Endodermal cell (in vitro differentiated cells): ENCODE data around the gene DDX10. TPM values are rescaled to one million over a fixed set of nuclear protein-coding genes. Genes with fewer than 3 reads are reported as not detected.

Experiments used
- DNase-seq: peaks from one replicate; pipeline ENCODE4 v3.0.0-alpha.2; 2017
- H3K27ac ChIP-seq: 2 replicates; pipeline ENCODE4 v1.5.1; 2013; ENCODE audit warnings: mild to moderate bottlenecking, low read depth, low read length, moderate library complexity
- H3K27me3 ChIP-seq: 2 replicates; pipeline ENCODE4 v1.6.1; 2013; ENCODE audit warnings: mild to moderate bottlenecking, low read length, moderate library complexity; ENCODE audit not compliant: insufficient read depth, control insufficient read depth, poor library complexity, severe bottlenecking
- H3K36me3 ChIP-seq: 2 replicates; pipeline ENCODE4 v1.7.0; 2013; ENCODE audit warnings: mild to moderate bottlenecking, low read length, moderate library complexity; ENCODE audit not compliant: control insufficient read depth, insufficient read depth
- H3K4me1 ChIP-seq: one replicate; pipeline ENCODE4 v1.7.0; 2013; ENCODE audit warnings: low read length; ENCODE audit not compliant: control insufficient read depth, insufficient read depth
- H3K4me3 ChIP-seq: 2 replicates; pipeline ENCODE4 v1.5.1; 2013; ENCODE audit warnings: mild to moderate bottlenecking, low read length, moderate library complexity
- H3K9ac ChIP-seq: 2 replicates; pipeline ENCODE4 v1.6.1; 2013; ENCODE audit warnings: mild to moderate bottlenecking, low read length, moderate library complexity; ENCODE audit not compliant: poor library complexity, severe bottlenecking; ENCODE audit errors: extremely low read depth
- H3K9me3 ChIP-seq: 2 replicates; pipeline ENCODE4 v1.6.1; 2013; ENCODE audit warnings: mild to moderate bottlenecking, low read length, moderate library complexity; ENCODE audit not compliant: control insufficient read depth
- H3K27ac Mint-ChIP-seq: 2 replicates; pipeline ENCODE4 v1.8.0; 2020; ENCODE audit warnings: mixed read lengths
- H3K27me3 Mint-ChIP-seq: 2 replicates; pipeline ENCODE4 v1.8.0; 2021; ENCODE audit warnings: mild to moderate bottlenecking, mixed read lengths; ENCODE audit not compliant: insufficient read depth
- H3K36me3 Mint-ChIP-seq: 2 replicates; pipeline ENCODE4 v1.8.0; 2020; ENCODE audit warnings: low read depth, mixed read lengths
- H3K4me1 Mint-ChIP-seq: 2 replicates; pipeline ENCODE4 v1.8.0; 2020; ENCODE audit warnings: mixed read lengths
- H3K4me3 Mint-ChIP-seq: 2 replicates; pipeline ENCODE4 v1.8.0; 2020; ENCODE audit warnings: mild to moderate bottlenecking, moderate library complexity, mixed read lengths
- H3K9me3 Mint-ChIP-seq: 2 replicates; pipeline ENCODE4 v1.8.0; 2020; ENCODE audit warnings: mild to moderate bottlenecking, mixed read lengths
- WGBS, 2 experiments: methylation state at CpG; one replicate each; pipeline versions ENCODE4 v1.1.5 to v1.1.7; 2013; ENCODE audit warnings: missing lambda C conversion rate in 2 of 2, mixed read lengths in 1 of 2; ENCODE audit not compliant: insufficient coverage in 1 of 2, insufficient read length in 1 of 2; 5-methylcytosine and 5-hydroxymethylcytosine counted together
- total RNA-seq, 2 donors: library from RNA; stranded (reverse); fragmentation: NEBNext Ultra II Directional in 1 of 2; extraction: Animal tissue kit (Norgen Biotek cat#: 25700) in 1 of 2; gene quantifications; 2 replicates in 1 of 2; 3 replicates in 1 of 2; pipeline ENCODE4 v1.2.1, GENCODE V29; 2021
- TF ChIP-seq, protein P1 (sequence below): fragments of 200-600 bp; sonication (generic); conservative IDR thresholded peaks from 2 replicates; pipeline ENCODE4 v1.5.0; 2021; ENCODE audit warnings: antibody characterized with exemption, mild to moderate bottlenecking

Gene DDX10
- total RNA-seq, 2 donors from 2014 or later: 31.1 to 32.7 TPM

DNA sequence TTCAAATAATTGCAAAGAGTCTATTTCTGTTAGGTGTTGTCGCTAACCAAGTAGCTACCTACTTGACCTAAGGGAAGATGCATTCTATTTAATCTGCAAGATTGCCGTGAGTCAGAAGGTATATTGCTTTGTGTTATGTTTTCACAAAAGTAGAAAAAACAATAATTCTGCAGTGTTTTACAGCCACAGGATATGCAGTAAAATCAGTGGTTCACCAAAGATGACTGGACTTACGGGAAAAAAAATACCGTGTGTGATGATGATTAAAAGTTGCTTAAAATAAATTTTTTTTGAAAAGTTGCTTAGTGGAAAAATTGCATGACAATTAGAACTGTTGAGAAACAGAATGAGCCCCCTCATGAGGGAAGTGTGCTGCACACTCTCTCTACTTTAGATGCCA is 209.1 kb downstream of the DDX10 start:
- 89 to 93% methylated on average over 3 to 4 of the region's 4 CpGs for WGBS, 2 experiments
- no peaks in the 10 kb centered on the region for H3K27me3 ChIP-seq
- Mint-ChIP-seq H3K4me1 (peaks cover 22% of the 10 kb centered on the region), H3K27me3 (no peaks in the 10 kb centered on the region), H3K27ac (no peak overlapping the region), H3K9me3 (no peaks in the 10 kb centered on the region), H3K36me3 (no peaks in the 10 kb centered on the region), H3K4me3 (no peak overlapping the region)
- H3K9me3 ChIP-seq: no peaks in the 10 kb centered on the region
- H3K4me3 ChIP-seq: no peak overlapping the region
- H3K9ac ChIP-seq: no peak overlapping the region
- DNase-seq: no peak
- no peak overlapping the region for H3K27ac ChIP-seq
- H3K4me1 ChIP-seq: no peaks in the 10 kb centered on the region
- TF ChIP-seq, protein P1, sequence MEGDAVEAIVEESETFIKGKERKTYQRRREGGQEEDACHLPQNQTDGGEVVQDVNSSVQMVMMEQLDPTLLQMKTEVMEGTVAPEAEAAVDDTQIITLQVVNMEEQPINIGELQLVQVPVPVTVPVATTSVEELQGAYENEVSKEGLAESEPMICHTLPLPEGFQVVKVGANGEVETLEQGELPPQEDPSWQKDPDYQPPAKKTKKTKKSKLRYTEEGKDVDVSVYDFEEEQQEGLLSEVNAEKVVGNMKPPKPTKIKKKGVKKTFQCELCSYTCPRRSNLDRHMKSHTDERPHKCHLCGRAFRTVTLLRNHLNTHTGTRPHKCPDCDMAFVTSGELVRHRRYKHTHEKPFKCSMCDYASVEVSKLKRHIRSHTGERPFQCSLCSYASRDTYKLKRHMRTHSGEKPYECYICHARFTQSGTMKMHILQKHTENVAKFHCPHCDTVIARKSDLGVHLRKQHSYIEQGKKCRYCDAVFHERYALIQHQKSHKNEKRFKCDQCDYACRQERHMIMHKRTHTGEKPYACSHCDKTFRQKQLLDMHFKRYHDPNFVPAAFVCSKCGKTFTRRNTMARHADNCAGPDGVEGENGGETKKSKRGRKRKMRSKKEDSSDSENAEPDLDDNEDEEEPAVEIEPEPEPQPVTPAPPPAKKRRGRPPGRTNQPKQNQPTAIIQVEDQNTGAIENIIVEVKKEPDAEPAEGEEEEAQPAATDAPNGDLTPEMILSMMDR: no peak
- H3K36me3 ChIP-seq: no peaks in the 10 kb centered on the region

DNA sequence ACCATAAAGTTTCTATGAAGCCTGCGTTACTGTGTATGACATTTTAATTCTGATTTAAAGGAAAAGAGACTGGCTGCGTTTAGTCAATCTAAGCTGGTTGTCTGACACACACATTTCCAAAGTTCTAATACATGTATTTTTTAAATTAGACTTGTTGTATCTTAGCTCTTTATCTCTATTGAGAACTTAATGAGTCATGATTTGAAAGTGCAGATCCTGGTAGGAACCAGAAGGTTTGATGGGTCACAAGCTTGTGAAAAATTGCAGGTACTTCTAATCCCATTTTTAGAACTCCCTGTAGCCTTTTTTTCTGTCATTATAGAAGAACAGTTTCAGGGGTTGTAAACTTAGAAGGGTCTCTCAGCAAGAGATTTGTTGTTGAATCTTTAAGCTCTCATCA is 210.3 kb downstream of the DDX10 start:
- no peak overlapping the region for H3K27ac Mint-ChIP-seq
- peaks cover 18% of the 10 kb centered on the region for H3K4me1 Mint-ChIP-seq

DNA sequence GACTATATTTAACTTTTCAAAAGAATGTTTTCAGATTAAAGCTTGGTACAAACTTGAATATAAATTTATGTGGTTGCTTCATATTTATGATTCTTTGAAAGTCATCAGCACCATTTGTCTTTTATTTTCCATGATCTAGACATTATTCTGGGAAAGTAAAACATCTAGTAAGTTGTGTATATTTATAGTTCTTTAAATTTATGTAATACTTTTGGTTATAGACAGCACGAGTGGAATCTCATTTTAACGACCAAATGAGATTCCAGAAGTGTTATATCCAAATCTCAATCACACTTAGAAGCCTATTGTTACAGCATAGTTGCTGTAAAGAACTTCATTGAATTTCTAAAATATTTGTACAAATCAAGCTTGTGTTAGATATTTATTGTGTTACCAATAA is 212.3 kb downstream of the DDX10 start:
- Mint-ChIP-seq H3K27ac (no peak overlapping the region), H3K4me3 (no peak overlapping the region), H3K4me1 (peaks cover 12% of the 10 kb centered on the region), H3K27me3 (no peaks in the 10 kb centered on the region), H3K9me3 (no peaks in the 10 kb centered on the region), H3K36me3 (no peaks in the 10 kb centered on the region)
- Histone ChIP-seq H3K27ac (no peak overlapping the region), H3K27me3 (no peaks in the 10 kb centered on the region), H3K9me3 (no peaks in the 10 kb centered on the region), H3K9ac (no peak overlapping the region), H3K4me3 (no peak overlapping the region), H3K36me3 (no peaks in the 10 kb centered on the region), H3K4me1 (no peaks in the 10 kb centered on the region)
- no peak for DNase-seq
- TF ChIP-seq, protein P1: no peak
- 100% methylated on average over 2 of the region's 2 CpGs; no CpG with 5 or more reads in 1 of the 2 experiments for WGBS, 2 experiments

More for the DNA sequence above, 210.3 kb downstream of the DDX10 start:
- Mint-ChIP-seq H3K9me3 (no peaks in the 10 kb centered on the region), H3K36me3 (no peaks in the 10 kb centered on the region), H3K27me3 (no peaks in the 10 kb centered on the region), H3K4me3 (no peak overlapping the region)
- TF ChIP-seq, protein P1: no peak
- Histone ChIP-seq H3K9ac (no peak overlapping the region), H3K27me3 (no peaks in the 10 kb centered on the region), H3K4me1 (no peaks in the 10 kb centered on the region), H3K4me3 (no peak overlapping the region), H3K36me3 (no peaks in the 10 kb centered on the region), H3K27ac (no peak overlapping the region), H3K9me3 (no peaks in the 10 kb centered on the region)
- DNase-seq: no peak
- 100% methylated on average over 2 of the region's 2 CpGs; no CpG with 5 or more reads in 1 of the 2 experiments for WGBS, 2 experiments
